Lower lobe of right lung (tissue), 2 donors: ENCODE data around the gene ZNF331. TPM values are rescaled to one million over a fixed set of nuclear protein-coding genes. Genes with fewer than 3 reads are reported as not detected.
A peak's percentile ranks its signal among the peaks of the same experiment; 100 is the strongest.
"Not testable (repeated sequence)": the region's sequence is repeated elsewhere in the genome, so short reads cannot be mapped to it uniquely, and the experiment has no call there.

Experiments
- ATAC-seq, 2 donors: fragments of 200-7000 bp; cut with Tn5 transposase; one replicate each; pipeline ENCODE4 v1.9.1; 2020 to 2022; ENCODE audit warnings: mild to moderate bottlenecking in 2 of 2, moderate library complexity in 2 of 2
- DNase-seq: peaks from one replicate; pipeline ENCODE4 v3.0.0-alpha.2; 2020
- H3K27ac ChIP-seq: fragments of 200-600 bp; one replicate; pipeline ENCODE4 v1.8.0; 2022
- H3K27me3 ChIP-seq: fragments of 200-600 bp; one replicate; pipeline ENCODE4 v1.8.0; 2022; ENCODE audit warnings: low read depth
- H3K36me3 ChIP-seq: fragments of 200-600 bp; one replicate; pipeline ENCODE4 v1.8.0; 2022; ENCODE audit warnings: mild to moderate bottlenecking
- H3K4me1 ChIP-seq: fragments of 200-600 bp; one replicate; pipeline ENCODE4 v1.8.0; 2022
- H3K4me3 ChIP-seq: fragments of 200-600 bp; one replicate; pipeline ENCODE4 v1.8.0; 2022; ENCODE audit warnings: mild to moderate bottlenecking
- H3K9me3 ChIP-seq: fragments of 200-600 bp; one replicate; pipeline ENCODE4 v1.8.0; 2022
- CTCF ChIP-seq: fragments of 200-600 bp; IDR thresholded peaks from one replicate; pipeline ENCODE4 v1.8.0; 2022; ENCODE audit warnings: antibody characterized with exemption, mild to moderate bottlenecking
- intact Hi-C: fragments of 100-400 bp; cut with DNase I; formaldehyde crosslinking; loops from one replicate; pipeline ENCODE4 v1.11.0; 2022
- total RNA-seq: library from RNA; stranded (reverse); fragmentation: NEBNext Ultra II Directional; extraction: Animal tissue kit (Norgen Biotek cat#: 25700); gene quantifications from one replicate; pipeline ENCODE4 v1.2.1, GENCODE V29; 2021
- donor health status: DM: no; HTN: yes; CAD: no; lungs with severe emphysema.

Gene ZNF331
- total RNA-seq, 1 donor from 2014 or later, result 36.6 TPM

DNA sequence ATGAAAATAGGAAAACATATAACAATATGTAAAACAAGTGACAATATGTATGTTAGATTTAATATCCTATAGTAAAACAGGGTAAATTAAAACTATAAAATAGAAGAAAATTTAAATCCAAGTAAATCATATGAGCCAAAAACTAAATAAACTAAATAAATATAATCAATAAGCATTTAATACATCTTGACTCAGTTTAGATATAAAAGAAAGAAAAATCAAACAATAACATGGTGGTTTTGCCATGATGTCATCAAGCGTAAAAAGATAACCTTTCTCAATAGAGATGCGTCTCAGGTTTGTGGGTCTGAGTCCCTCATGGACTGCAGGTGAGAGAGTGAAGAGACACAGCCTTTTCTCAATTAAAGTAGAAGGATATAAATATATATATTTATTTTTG, 26.6 kb upstream of the ZNF331 start:
- Histone ChIP-seq H3K27ac (no peak overlapping the region), H3K36me3 (no peaks in the 10 kb centered on the region), H3K27me3 (no peaks in the 10 kb centered on the region), H3K4me1 (no peaks in the 10 kb centered on the region), H3K9me3 (no peaks in the 10 kb centered on the region), H3K4me3 (no peak overlapping the region)
- TF ChIP-seq CTCF, result no peak
- ATAC-seq (no peak), DNase-seq (no peak)
- intact Hi-C loops, result no loop called here

DNA sequence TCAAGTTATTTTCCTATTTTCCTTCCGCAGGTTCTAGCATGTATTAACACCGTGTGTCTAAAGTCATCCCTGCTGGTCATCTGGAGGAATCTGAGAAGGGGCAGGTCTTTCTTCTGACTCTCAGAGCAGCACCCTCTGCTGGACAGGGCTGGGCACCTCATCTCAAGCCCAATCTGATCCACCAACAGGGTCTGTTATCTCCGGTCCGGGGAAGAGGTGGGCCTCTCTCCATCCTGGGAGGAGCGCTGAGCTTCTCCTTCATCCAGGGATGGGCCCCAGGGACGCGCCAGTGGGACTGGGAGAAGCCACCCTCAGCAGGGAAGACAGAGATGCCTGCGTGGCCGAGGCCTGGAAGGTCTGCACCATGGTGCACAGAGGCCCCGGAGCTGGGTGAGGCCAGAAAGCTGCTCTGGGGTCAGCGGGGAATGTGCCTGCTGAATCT, 26.0 kb upstream of the ZNF331 start:
- TF ChIP-seq CTCF, result peak; percentile 76
- no peak overlapping the region for H3K27ac ChIP-seq
- intact Hi-C loops, result no loop called here
- ATAC-seq (peak; percentile 89 to 90), DNase-seq (peak; percentile 72)
- H3K9me3 ChIP-seq, result no peaks in the 10 kb centered on the region
- H3K4me3 ChIP-seq, result no peak overlapping the region
- no peaks in the 10 kb centered on the region for H3K4me1 ChIP-seq
- H3K36me3 ChIP-seq, result no peaks in the 10 kb centered on the region
- no peaks in the 10 kb centered on the region for H3K27me3 ChIP-seq

- ATAC-seq, H3K9me3 ChIP-seq, H3K27me3 ChIP-seq, H3K36me3 ChIP-seq, H3K4me1 ChIP-seq, DNase-seq, intact Hi-C loops, H3K27ac ChIP-seq, H3K4me3 ChIP-seq: not testable (repeated sequence)
Observed at GRCh38 chr19:53515047-53515446, 22.9 kb upstream of the ZNF331 start.

GRCh38 chr19:53517114-53517741, 20.7 kb upstream of the ZNF331 start:
- intact Hi-C loops, result no loop called here
- H3K4me3 ChIP-seq, result no peak overlapping the region
- H3K9me3 ChIP-seq, result no peaks in the 10 kb centered on the region
- H3K27ac ChIP-seq, result no peak overlapping the region
- peaks cover 17% of the 10 kb centered on the region for H3K4me1 ChIP-seq
- H3K36me3 ChIP-seq, result no peaks in the 10 kb centered on the region
- no peak for ATAC-seq
- H3K27me3 ChIP-seq, result no peaks in the 10 kb centered on the region
- no peak for DNase-seq
- TF ChIP-seq CTCF, result no peak

DNA sequence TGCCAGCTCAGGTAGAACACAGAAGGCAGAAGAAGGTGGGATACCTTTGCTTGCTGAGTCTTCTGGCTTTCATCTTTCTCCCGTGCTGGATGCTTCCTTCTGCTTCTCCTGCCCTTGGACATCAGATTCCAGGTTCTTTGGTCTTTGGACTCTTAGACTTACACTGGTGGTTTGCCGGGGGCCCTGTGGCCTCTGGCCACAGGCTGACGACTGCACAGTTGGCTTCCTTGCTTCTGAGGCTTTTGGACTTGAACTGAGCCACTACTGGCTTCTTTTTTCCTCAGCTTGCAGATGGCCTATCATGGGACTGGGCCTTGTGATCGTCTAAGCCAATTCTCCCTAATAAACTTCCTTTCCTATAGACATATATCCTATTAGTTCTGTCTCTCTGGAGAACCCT, 19.8 kb upstream of the ZNF331 start:
- DNase-seq (no peak), ATAC-seq (no peak)
- Histone ChIP-seq H3K27ac (peak overlapping the region; percentile 25), H3K27me3 (no peaks in the 10 kb centered on the region), H3K4me1 (peaks cover 17% of the 10 kb centered on the region), H3K4me3 (no peak overlapping the region), H3K36me3 (no peaks in the 10 kb centered on the region), H3K9me3 (no peaks in the 10 kb centered on the region)
- no peak for TF ChIP-seq CTCF
- intact Hi-C loops, result no loop called here

DNA sequence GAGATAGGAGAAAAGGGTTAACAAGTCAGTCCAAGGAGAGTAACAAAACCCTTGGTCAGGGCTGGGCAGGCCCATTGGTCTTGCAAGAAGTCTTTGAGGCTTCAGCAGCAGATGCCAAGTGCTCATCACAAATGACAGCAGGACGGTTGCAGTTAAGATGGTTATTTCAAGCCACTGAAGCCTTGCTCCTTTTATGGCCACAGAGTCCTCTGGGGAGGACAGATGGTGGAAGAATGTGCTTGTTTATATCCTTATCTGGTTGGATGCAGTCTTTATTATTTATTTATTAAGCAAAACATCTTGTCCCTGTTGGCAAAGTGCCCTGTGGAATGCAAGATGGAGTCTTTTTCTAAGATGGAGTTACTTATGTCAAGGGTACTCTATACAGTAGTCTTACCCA, 19.2 kb upstream of the ZNF331 start:
- Histone ChIP-seq H3K27me3 (no peaks in the 10 kb centered on the region), H3K36me3 (no peaks in the 10 kb centered on the region), H3K4me3 (no peak overlapping the region), H3K27ac (peak overlapping the region; percentile 25), H3K9me3 (no peaks in the 10 kb centered on the region), H3K4me1 (peaks cover 17% of the 10 kb centered on the region)
- TF ChIP-seq CTCF, result no peak
- ATAC-seq, result no peak
- no peak for DNase-seq
- intact Hi-C loops, result no loop called here
